Left ventricle myocardium inferior (tissue), 1 donor: Measurements from ENCODE around the gene CACNA1C. TPM values are rescaled to one million over a fixed set of nuclear protein-coding genes. Genes with fewer than 3 reads are reported as not detected.

ENCODE experiments used
- DNase-seq: peaks from one replicate; pipeline ENCODE4 v3.0.0-alpha.2; 2020
- H3K27ac ChIP-seq: fragments of 200-600 bp; replicated peaks from 2 replicates; pipeline ENCODE4 v1.8.0; 2021
- H3K27me3 ChIP-seq: fragments of 200-600 bp; 2 replicates; pipeline ENCODE4 v1.8.0; 2021; ENCODE audit warnings: low read depth
- H3K36me3 ChIP-seq: fragments of 200-600 bp; 2 replicates; pipeline ENCODE4 v1.8.0; 2021
- H3K4me1 ChIP-seq: fragments of 200-600 bp; 2 replicates; pipeline ENCODE4 v1.8.0; 2021
- H3K4me3 ChIP-seq: fragments of 200-600 bp; 2 replicates; pipeline ENCODE4 v1.8.0; 2021; ENCODE audit warnings: mild to moderate bottlenecking, moderate library complexity
- H3K9me3 ChIP-seq: fragments of 200-600 bp; replicated peaks from 2 replicates; pipeline ENCODE4 v1.8.0; 2021
- intact Hi-C: fragments of 100-400 bp; cut with micrococcal nuclease; formaldehyde crosslinking; loops from one replicate; pipeline ENCODE4 v1.11.0; 2022
- total RNA-seq: library from RNA; stranded (reverse); fragmentation: NEBNext Ultra II Directional; extraction: Animal tissue kit (Norgen Biotek cat#: 25700); gene quantifications from one replicate; pipeline ENCODE4 v1.2.1, GENCODE V29; 2021
- TF ChIP-seq, protein P1 (sequence below): fragments of 200-600 bp; IDR thresholded peaks from 2 replicates; pipeline ENCODE4 v1.8.0; 2021; ENCODE audit warnings: antibody characterized with exemption, mild to moderate bottlenecking, borderline replicate concordance
- donor health status: DM: no; HTN: yes; CAD: no; lungs with severe emphysema.

CACNA1C gene
- total RNA-seq, 1 donor from 2014 or later, result 137 TPM

DNA sequence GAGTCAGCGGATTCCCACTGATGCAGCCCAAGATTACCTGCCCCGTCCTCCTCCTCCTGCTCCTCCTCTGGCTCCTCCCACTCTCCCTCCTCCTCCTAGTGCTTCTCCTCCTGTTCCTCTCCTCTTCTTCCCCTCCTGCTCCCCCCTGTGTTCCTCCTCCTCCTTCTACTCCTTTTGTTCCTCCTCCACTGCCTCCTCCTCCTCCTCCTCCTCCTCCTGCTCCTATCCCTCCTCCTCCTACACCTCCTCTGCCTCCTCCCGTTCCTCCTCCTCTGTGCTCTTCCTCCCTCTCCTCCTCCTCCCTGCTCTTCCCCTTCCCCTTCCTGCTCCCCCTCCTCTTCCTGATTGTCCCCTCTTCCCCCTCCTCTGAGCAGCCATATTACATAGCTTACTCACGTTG, 141.3 kb downstream of the CACNA1C start:
- H3K27me3 ChIP-seq, result no peaks in the 10 kb centered on the region
- TF ChIP-seq, protein P1, sequence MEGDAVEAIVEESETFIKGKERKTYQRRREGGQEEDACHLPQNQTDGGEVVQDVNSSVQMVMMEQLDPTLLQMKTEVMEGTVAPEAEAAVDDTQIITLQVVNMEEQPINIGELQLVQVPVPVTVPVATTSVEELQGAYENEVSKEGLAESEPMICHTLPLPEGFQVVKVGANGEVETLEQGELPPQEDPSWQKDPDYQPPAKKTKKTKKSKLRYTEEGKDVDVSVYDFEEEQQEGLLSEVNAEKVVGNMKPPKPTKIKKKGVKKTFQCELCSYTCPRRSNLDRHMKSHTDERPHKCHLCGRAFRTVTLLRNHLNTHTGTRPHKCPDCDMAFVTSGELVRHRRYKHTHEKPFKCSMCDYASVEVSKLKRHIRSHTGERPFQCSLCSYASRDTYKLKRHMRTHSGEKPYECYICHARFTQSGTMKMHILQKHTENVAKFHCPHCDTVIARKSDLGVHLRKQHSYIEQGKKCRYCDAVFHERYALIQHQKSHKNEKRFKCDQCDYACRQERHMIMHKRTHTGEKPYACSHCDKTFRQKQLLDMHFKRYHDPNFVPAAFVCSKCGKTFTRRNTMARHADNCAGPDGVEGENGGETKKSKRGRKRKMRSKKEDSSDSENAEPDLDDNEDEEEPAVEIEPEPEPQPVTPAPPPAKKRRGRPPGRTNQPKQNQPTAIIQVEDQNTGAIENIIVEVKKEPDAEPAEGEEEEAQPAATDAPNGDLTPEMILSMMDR, result no peak
- H3K4me3 ChIP-seq, result no peak overlapping the region
- intact Hi-C loops, result no loop called here
- DNase-seq, result no peak
- no peaks in the 10 kb centered on the region for H3K9me3 ChIP-seq
- H3K27ac ChIP-seq, result peak overlapping the region; percentile 70
- H3K36me3 ChIP-seq, result no peaks in the 10 kb centered on the region
- peaks cover 69% of the 10 kb centered on the region for H3K4me1 ChIP-seq

- Histone ChIP-seq H3K27me3 (no peaks in the 10 kb centered on the region), H3K27ac (peak overlapping the region; percentile 70), H3K4me3 (no peak overlapping the region), H3K9me3 (no peaks in the 10 kb centered on the region), H3K36me3 (no peaks in the 10 kb centered on the region), H3K4me1 (peaks cover 71% of the 10 kb centered on the region)
- TF ChIP-seq, protein P1, result no peak
- intact Hi-C loops, result no loop called here
- no peak for DNase-seq
Measured at GRCh38 chr12:2194571-2194970, 141.8 kb downstream of the CACNA1C start.

GRCh38 chr12:2195085-2195484, 142.3 kb downstream of the CACNA1C start:
- no peaks in the 10 kb centered on the region for H3K27me3 ChIP-seq
- H3K9me3 ChIP-seq, result no peaks in the 10 kb centered on the region
- no peaks in the 10 kb centered on the region for H3K36me3 ChIP-seq
- peak overlapping the region; percentile 70 for H3K27ac ChIP-seq
- TF ChIP-seq, protein P1, result no peak
- DNase-seq, result no peak
- intact Hi-C loops, result no loop called here
- H3K4me3 ChIP-seq, result no peak overlapping the region
- H3K4me1 ChIP-seq, result peaks cover 76% of the 10 kb centered on the region

GRCh38 chr12:2198005-2198501, 145.3 kb downstream of the CACNA1C start:
- TF ChIP-seq, protein P1, result no peak
- H3K27ac ChIP-seq, result peak overlapping the region; percentile 70
- no peak overlapping the region for H3K4me3 ChIP-seq
- no peaks in the 10 kb centered on the region for H3K9me3 ChIP-seq
- H3K27me3 ChIP-seq, result no peaks in the 10 kb centered on the region
- DNase-seq, result no peak
- H3K4me1 ChIP-seq, result peaks cover 76% of the 10 kb centered on the region
- no peaks in the 10 kb centered on the region for H3K36me3 ChIP-seq
- intact Hi-C loops, result no loop called here

GRCh38 chr12:2198542-2198941, 145.8 kb downstream of the CACNA1C start:
- intact Hi-C loops, result no loop called here
- DNase-seq, result no peak

More at GRCh38 chr12:2198542-2198941, 145.8 kb downstream of the CACNA1C start:
- Histone ChIP-seq H3K4me1 (peaks cover 71% of the 10 kb centered on the region), H3K36me3 (no peaks in the 10 kb centered on the region), H3K27ac (peak overlapping the region; percentile 70), H3K27me3 (no peaks in the 10 kb centered on the region), H3K9me3 (no peaks in the 10 kb centered on the region), H3K4me3 (no peak overlapping the region)
- TF ChIP-seq, protein P1, result no peak
